CD4-positive, alpha-beta T cell (primary cell): ENCODE data around the gene PPL. TPM values are rescaled to one million over a fixed set of nuclear protein-coding genes. Genes with fewer than 3 reads are reported as not detected.
A peak's percentile ranks its signal among the peaks of the same experiment; 100 is the strongest.

ENCODE experiments used
- ATAC-seq: fragments of 200-7000 bp; cut with Tn5 transposase; one replicate; pipeline ENCODE4 v1.10.0; 2022; ENCODE audit warnings: mild to moderate bottlenecking; ENCODE audit not compliant: poor library complexity
- CTCF ChIA-PET: fragments of 350-600 bp; sonication (Branson Sonifier 250); formaldehyde crosslinking; loops from one replicate; lab custom pipeline; 2021; ENCODE audit warnings: antibody characterized with exemption, inconsistent platforms; lab: Charles Lee
- POLR2A ChIA-PET: fragments of 350-600 bp; sonication (Branson Sonifier 250); formaldehyde crosslinking; loops from one replicate; lab custom pipeline; 2021; ENCODE audit warnings: antibody characterized with exemption, inconsistent platforms; lab: Charles Lee
- DNase-seq, 14 experiments: peaks; one replicate each; pipeline ENCODE4 v3.0.0-alpha.2; 2013 to 2020; ENCODE audit warnings: mixed read lengths in 2 of 14
- H3K27ac ChIP-seq, 2 donors: one replicate each; pipeline versions ENCODE4 v1.5.1 to v1.7.0; 2013; ENCODE audit warnings: low read length in 2 of 2, low read depth in 1 of 2, mild to moderate bottlenecking in 1 of 2
- H3K27me3 ChIP-seq, 2 experiments: 1 replicate in 1 of 2; 2 replicates in 1 of 2; pipeline versions ENCODE4 v1.6.1 to v1.7.0; 2013; ENCODE audit warnings: low read length in 2 of 2, control low read depth in 1 of 2, mild to moderate bottlenecking in 1 of 2, moderate library complexity in 1 of 2; ENCODE audit not compliant: insufficient read depth in 2 of 2, control insufficient read depth in 1 of 2
- H3K36me3 ChIP-seq: one replicate; pipeline ENCODE4 v1.6.1; 2013; ENCODE audit warnings: low read length, control low read depth; ENCODE audit not compliant: insufficient read depth
- H3K4me1 ChIP-seq: one replicate; pipeline ENCODE4 v1.6.1; 2013; ENCODE audit warnings: low read length, control low read depth; ENCODE audit not compliant: insufficient read depth
- H3K4me3 ChIP-seq: one replicate; pipeline ENCODE4 v1.5.1; 2013; ENCODE audit warnings: mild to moderate bottlenecking, low read length, moderate library complexity
- H3K9me3 ChIP-seq, 2 experiments: 1 replicate in 1 of 2; 2 replicates in 1 of 2; pipeline versions ENCODE4 v1.6.1 to v1.7.0; 2013; ENCODE audit warnings: low read length in 2 of 2, mild to moderate bottlenecking in 2 of 2, control low read depth in 1 of 2, moderate library complexity in 1 of 2; ENCODE audit not compliant: control insufficient read depth in 1 of 2, insufficient read depth in 1 of 2
- H3K27ac Mint-ChIP-seq: one replicate; pipeline ENCODE4 v1.8.0; 2020; ENCODE audit warnings: mixed read lengths
- H3K27me3 Mint-ChIP-seq: one replicate; pipeline ENCODE4 v1.8.0; 2021; ENCODE audit warnings: mixed read lengths
- H3K36me3 Mint-ChIP-seq: one replicate; pipeline ENCODE4 v1.8.0; 2021; ENCODE audit warnings: low read depth, mixed read lengths
- H3K4me1 Mint-ChIP-seq: one replicate; pipeline ENCODE4 v1.8.0; 2021; ENCODE audit warnings: low read depth, mixed read lengths
- H3K4me3 Mint-ChIP-seq: one replicate; pipeline ENCODE4 v1.8.0; 2020; ENCODE audit warnings: mild to moderate bottlenecking, mixed read lengths
- H3K9me3 Mint-ChIP-seq: one replicate; pipeline ENCODE4 v1.8.0; 2020; ENCODE audit warnings: mixed read lengths
- CTCF ChIP-seq: fragments of 200-600 bp; IDR thresholded peaks from one replicate; pipeline ENCODE4 v1.8.0; 2022; ENCODE audit warnings: antibody characterized with exemption, mild to moderate bottlenecking
- intact Hi-C, 2 experiments: fragments of 100-400 bp; cut with DNase I in 1 of 2; cut with micrococcal nuclease in 1 of 2; formaldehyde crosslinking; loops; one replicate each; pipeline versions ENCODE4 v1.15.1 to v1.9.0; 2023 to 2025; cut with DNase I, micrococcal nuclease
- total RNA-seq, 174 experiments: library from RNA in 2 of 174; stranded (reverse) in 2 of 174; gene quantifications; one replicate each; pipeline ENCODE4 v1.2.3 and lab custom pipeline; 2021 to 2026

PPL gene
- total RNA-seq, 2 experiments from 2014 or later, result not detected

- TF ChIP-seq CTCF, result no peak
- ATAC-seq, result no peak
- no peak for DNase-seq
- H3K27me3 Mint-ChIP-seq, result peaks cover 50% of the 10 kb centered on the region
- CTCF ChIA-PET, result no interaction called here
- Histone ChIP-seq H3K4me1 (peaks cover 13% of the 10 kb centered on the region), H3K9me3 (no peaks in the 10 kb centered on the region), H3K27ac (no peak overlapping the region), H3K36me3 (no peaks in the 10 kb centered on the region), H3K27me3 (peaks cover 38 to 41% of the 10 kb centered on the region in 2 experiments), H3K4me3 (no peak overlapping the region)
- no peak overlapping the region for H3K27ac Mint-ChIP-seq
- intact Hi-C loops, result no loop called here
- no peaks in the 10 kb centered on the region for H3K36me3 Mint-ChIP-seq
- POLR2A ChIA-PET, result no interaction called here
- H3K4me3 Mint-ChIP-seq, result peak overlapping the region; percentile 27
- H3K4me1 Mint-ChIP-seq, result peaks cover 4% of the 10 kb centered on the region
- no peaks in the 10 kb centered on the region for H3K9me3 Mint-ChIP-seq
These were observed 1.1 kb upstream of the PPL start for GRCh38 chr16:4937782-4938682.

GRCh38 chr16:4936181-4936990 lies 562 bp downstream of the PPL start:
- intact Hi-C loops, result no loop called here
- no peak for ATAC-seq
- no peaks in the 10 kb centered on the region for H3K36me3 ChIP-seq
- no peaks in the 10 kb centered on the region for H3K9me3 Mint-ChIP-seq
- CTCF ChIA-PET, result no interaction called here
- no peak overlapping the region for H3K27ac Mint-ChIP-seq
- peak overlapping the region; percentile 2 for H3K4me3 ChIP-seq
- H3K36me3 Mint-ChIP-seq, result no peaks in the 10 kb centered on the region
- H3K4me1 ChIP-seq, result peaks cover 13% of the 10 kb centered on the region
- POLR2A ChIA-PET, result no interaction called here
- peak overlapping the region; percentile 42 for H3K4me3 Mint-ChIP-seq
- no peak for TF ChIP-seq CTCF
- H3K27ac ChIP-seq, result no peak overlapping the region
- DNase-seq, result no peak
- H3K27me3 Mint-ChIP-seq, result peaks cover 53% of the 10 kb centered on the region
- no peaks in the 10 kb centered on the region for H3K9me3 ChIP-seq
- peaks cover 4% of the 10 kb centered on the region for H3K4me1 Mint-ChIP-seq
- H3K27me3 ChIP-seq, result peaks cover 38 to 41% of the 10 kb centered on the region in 2 experiments

GRCh38 chr16:4935241-4935855 lies 1.6 kb downstream of the PPL start:
- peaks cover 38 to 41% of the 10 kb centered on the region in 2 experiments for H3K27me3 ChIP-seq
- peaks cover 13% of the 10 kb centered on the region for H3K4me1 ChIP-seq
- no peak for TF ChIP-seq CTCF
- DNase-seq (no peak), ATAC-seq (no peak)
- Mint-ChIP-seq H3K36me3 (no peaks in the 10 kb centered on the region), H3K27ac (no peak overlapping the region), H3K27me3 (peaks cover 51% of the 10 kb centered on the region), H3K4me3 (no peak overlapping the region), H3K4me1 (peaks cover 4% of the 10 kb centered on the region), H3K9me3 (no peaks in the 10 kb centered on the region)
- ChIA-PET POLR2A (no interaction called here), CTCF (no interaction called here)
- no peaks in the 10 kb centered on the region for H3K36me3 ChIP-seq
- no peak overlapping the region for H3K27ac ChIP-seq
- H3K4me3 ChIP-seq, result no peak overlapping the region
- H3K9me3 ChIP-seq, result no peaks in the 10 kb centered on the region
- intact Hi-C loops, result no loop called here
